GM23248 (cell line): ENCODE measurements around the gene VIPR2. TPM values are rescaled to one million over a fixed set of nuclear protein-coding genes. Genes with fewer than 3 reads are reported as not detected.

Experiments used
- DNase-seq: peaks from one replicate; pipeline ENCODE4 v3.0.0-alpha.2; 2015
- H2AFZ ChIP-seq: fragments of 200-600 bp; sonication (generic); 2 replicates; pipeline ENCODE4 v1.6.1; 2016; ENCODE audit warnings: antibody characterized with exemption
- H3F3A ChIP-seq: fragments of 200-600 bp; sonication (generic); 2 replicates; pipeline ENCODE4 v1.6.1; 2016; ENCODE audit warnings: mild to moderate bottlenecking, antibody characterized with exemption, mixed run types; ENCODE audit not compliant: insufficient read depth
- H3K27ac ChIP-seq: fragments of 200-600 bp; sonication (generic); 2 replicates; pipeline ENCODE4 v1.5.1; 2016; ENCODE audit warnings: mild to moderate bottlenecking
- H3K27me3 ChIP-seq: fragments of 200-600 bp; sonication (generic); replicated peaks from 2 replicates; pipeline ENCODE4 v1.6.1; 2016; ENCODE audit warnings: mild to moderate bottlenecking; ENCODE audit not compliant: insufficient read depth
- H3K36me3 ChIP-seq: fragments of 200-600 bp; sonication (generic); 2 replicates; pipeline ENCODE4 v1.6.1; 2016; ENCODE audit warnings: low read depth, mild to moderate bottlenecking
- H3K4me1 ChIP-seq: fragments of 200-600 bp; sonication (generic); 2 replicates; pipeline ENCODE4 v1.6.1; 2016; ENCODE audit warnings: mild to moderate bottlenecking; ENCODE audit not compliant: insufficient read depth
- H3K4me2 ChIP-seq: fragments of 200-600 bp; sonication (generic); one replicate; pipeline ENCODE4 v1.6.1; 2016; ENCODE audit warnings: mild to moderate bottlenecking; ENCODE audit not compliant: unreplicated experiment
- H3K4me3 ChIP-seq: fragments of 200-600 bp; sonication (generic); 2 replicates; pipeline ENCODE4 v1.5.1; 2016; ENCODE audit warnings: mild to moderate bottlenecking
- H3K79me2 ChIP-seq: fragments of 200-600 bp; sonication (generic); 2 replicates; pipeline ENCODE4 v1.6.1; 2016; ENCODE audit warnings: mild to moderate bottlenecking; ENCODE audit not compliant: insufficient read depth
- H3K9ac ChIP-seq: fragments of 200-600 bp; sonication (generic); 2 replicates; pipeline ENCODE4 v1.6.1; 2016; ENCODE audit warnings: mild to moderate bottlenecking
- H3K9me2 ChIP-seq: fragments of 200-600 bp; sonication (generic); 2 replicates; pipeline ENCODE4 v1.6.1; 2016; ENCODE audit warnings: mixed run types, mild to moderate bottlenecking, moderate library complexity; ENCODE audit not compliant: insufficient read depth
- H3K9me3 ChIP-seq: fragments of 200-600 bp; sonication (generic); one replicate; pipeline ENCODE4 v1.6.1; 2017; ENCODE audit warnings: low read depth
- H4K20me1 ChIP-seq: fragments of 200-600 bp; sonication (generic); 2 replicates; pipeline ENCODE4 v1.6.0; 2016; ENCODE audit not compliant: insufficient read depth
- EZH2 ChIP-seq: fragments of 200-600 bp; sonication (generic); IDR thresholded peaks from 2 replicates; pipeline ENCODE4 v1.6.1; 2018; ENCODE audit warnings: antibody characterized with exemption, mild to moderate bottlenecking; ENCODE audit not compliant: insufficient read depth, poor library complexity, severe bottlenecking
- EZH2phosphoT487 ChIP-seq: fragments of 200-600 bp; sonication (generic); IDR thresholded peaks from 2 replicates; pipeline ENCODE4 v1.6.1; 2018; ENCODE audit warnings: antibody characterized with exemption, moderate library complexity, mild to moderate bottlenecking, low read depth; ENCODE audit not compliant: insufficient read depth
- WGBS, 2 experiments: methylation state at CpG; one replicate each; pipeline ENCODE4 v1.1.6; 2015 to 2017; ENCODE audit warnings: low lambda C conversion rate in 2 of 2, low coverage in 1 of 2; ENCODE audit errors: missing lambda C conversion rate in 2 of 2; 5-methylcytosine and 5-hydroxymethylcytosine counted together
- in situ Hi-C: fragments of 300-500 bp; cut with MboI; formaldehyde crosslinking; loops from 2 replicates; pipeline ENCODE4 v1.15.0; 2020
- polyA plus RNA-seq: library from polyadenylated mRNA; unstranded; fragments of >200 nt; fragmentation: Nextera tagmentation; extraction: Ambion mirVana; gene quantifications from 2 replicates; pipeline ENCODE4 v1.2.1, GENCODE V29; 2016
- total RNA-seq: library from RNA; depleted of rRNA; stranded (reverse); fragments of >200 nt; shearing (Covaris generic); gene quantifications from 2 replicates; pipeline ENCODE4 v1.2.3, GENCODE V29; 2014

The VIPR2 gene
- total and polyA plus RNA-seq, 2 experiments from 2014 or later: not detected

GRCh38 chr7:159157714-159158113 lies 13.0 kb upstream of the VIPR2 start:
- no peak overlapping the region for H3K4me2 ChIP-seq
- in situ Hi-C loops: no loop called here
- H4K20me1 ChIP-seq: no peaks in the 10 kb centered on the region
- H3K9me2 ChIP-seq: no peaks in the 10 kb centered on the region
- H3F3A ChIP-seq: no peaks in the 10 kb centered on the region
- no peaks in the 10 kb centered on the region for H3K9me3 ChIP-seq
- H2AFZ ChIP-seq: no peak overlapping the region
- no peaks in the 10 kb centered on the region for H3K4me1 ChIP-seq
- no peak for DNase-seq
- no peaks in the 10 kb centered on the region for H3K27me3 ChIP-seq
- no peaks in the 10 kb centered on the region for H3K79me2 ChIP-seq
- 43 to 45% methylated on average over 12 of the region's 12 CpGs for WGBS, 2 experiments
- H3K36me3 ChIP-seq: no peaks in the 10 kb centered on the region
- no peak overlapping the region for H3K9ac ChIP-seq
- no peak overlapping the region for H3K27ac ChIP-seq
- TF ChIP-seq EZH2: no peak
- no peak for TF ChIP-seq EZH2phosphoT487
- H3K4me3 ChIP-seq: no peak overlapping the region

- Histone ChIP-seq H3K9ac (no peak overlapping the region), H3K27ac (no peak overlapping the region), H2AFZ (no peak overlapping the region), H3K36me3 (no peaks in the 10 kb centered on the region), H3K9me2 (no peaks in the 10 kb centered on the region), H3K4me1 (no peaks in the 10 kb centered on the region), H3F3A (no peaks in the 10 kb centered on the region), H3K4me2 (no peak overlapping the region), H3K4me3 (no peak overlapping the region), H3K9me3 (no peaks in the 10 kb centered on the region), H4K20me1 (no peaks in the 10 kb centered on the region), H3K79me2 (no peaks in the 10 kb centered on the region), H3K27me3 (no peaks in the 10 kb centered on the region)
- in situ Hi-C loops: no loop called here
- TF ChIP-seq EZH2 (no peak), EZH2phosphoT487 (no peak)
- DNase-seq: no peak
- WGBS, 2 experiments: 59 to 67% methylated on average over 22 to 23 of the region's 23 CpGs
Measured at GRCh38 chr7:159156436-159157245, 12.0 kb upstream of the VIPR2 start.

- no peaks in the 10 kb centered on the region for H3K36me3 ChIP-seq
- H3K4me1 ChIP-seq: no peaks in the 10 kb centered on the region
- no peak overlapping the region for H3K9ac ChIP-seq
- H4K20me1 ChIP-seq: no peaks in the 10 kb centered on the region
- no peak overlapping the region for H3K27ac ChIP-seq
- in situ Hi-C loops: no loop called here
- H3K4me3 ChIP-seq: no peak overlapping the region
- no peak overlapping the region for H2AFZ ChIP-seq
- no peak overlapping the region for H3K4me2 ChIP-seq
- TF ChIP-seq EZH2phosphoT487: no peak
- no peak for TF ChIP-seq EZH2
- H3K9me2 ChIP-seq: no peaks in the 10 kb centered on the region
- H3K27me3 ChIP-seq: no peaks in the 10 kb centered on the region
- WGBS, 2 experiments: 27 to 28% methylated on average over 8 to 9 of the region's 9 CpGs
- H3K79me2 ChIP-seq: no peaks in the 10 kb centered on the region
- no peaks in the 10 kb centered on the region for H3K9me3 ChIP-seq
- DNase-seq: no peak
- H3F3A ChIP-seq: no peaks in the 10 kb centered on the region
Measured at GRCh38 chr7:159155410-159155809, 10.7 kb upstream of the VIPR2 start.

DNA sequence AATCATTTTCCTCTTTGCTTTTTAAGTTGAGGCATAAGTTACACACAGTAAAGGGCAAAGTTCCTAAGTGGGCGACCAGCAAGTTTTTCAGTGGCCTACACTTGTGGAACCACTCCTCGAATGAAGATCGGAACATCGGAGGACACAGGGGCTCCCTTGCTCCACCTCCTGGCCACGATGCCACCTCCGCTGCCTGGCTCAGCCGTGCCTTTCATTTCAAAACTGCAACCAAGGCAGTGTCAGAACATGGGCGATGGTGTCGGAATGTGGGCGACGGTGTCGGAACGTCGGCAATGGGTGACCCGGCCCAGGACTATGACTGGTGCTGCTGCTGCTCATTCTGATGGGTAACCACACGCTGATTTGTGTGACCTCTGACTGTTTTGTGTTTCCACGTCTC lies 9.6 kb upstream of the VIPR2 start:
- Histone ChIP-seq H3F3A (no peaks in the 10 kb centered on the region), H3K4me3 (no peak overlapping the region), H3K4me1 (no peaks in the 10 kb centered on the region), H4K20me1 (no peaks in the 10 kb centered on the region), H3K4me2 (no peak overlapping the region), H3K9ac (no peak overlapping the region), H3K79me2 (no peaks in the 10 kb centered on the region), H3K9me3 (no peaks in the 10 kb centered on the region), H3K36me3 (no peaks in the 10 kb centered on the region), H3K9me2 (no peaks in the 10 kb centered on the region), H3K27me3 (no peaks in the 10 kb centered on the region), H2AFZ (no peak overlapping the region), H3K27ac (no peak overlapping the region)
- WGBS, 2 experiments: 65 to 69% methylated on average over 17 of the region's 17 CpGs
- DNase-seq: no peak
- no peak for TF ChIP-seq EZH2phosphoT487
- no peak for TF ChIP-seq EZH2
- in situ Hi-C loops: no loop called here
